Neural cell (in vitro differentiated cells): ENCODE data around the gene GRIK3. TPM values are rescaled to one million over a fixed set of nuclear protein-coding genes. Genes with fewer than 3 reads are reported as not detected.

Source experiments
- H2AFZ ChIP-seq: fragments of 200-600, 300-800 bp; sonication (generic), shearing (Covaris generic); 2 replicates; pipeline ENCODE4 v1.6.0; 2014; ENCODE audit warnings: low read depth, mild to moderate bottlenecking, antibody characterized with exemption, low read length, moderate library complexity
- H3F3A ChIP-seq: fragments of 200-600 bp; shearing (Covaris generic); 2 replicates; pipeline ENCODE4 v1.6.1; 2016; ENCODE audit warnings: mild to moderate bottlenecking, moderate library complexity, mixed read lengths, antibody characterized with exemption, low read length; ENCODE audit not compliant: insufficient read depth, poor library complexity, severe bottlenecking
- H3K27ac ChIP-seq: fragments of 200-600, 300-800 bp; sonication (generic), shearing (Covaris generic); 2 replicates; pipeline ENCODE4 v1.5.1; 2014; ENCODE audit warnings: mild to moderate bottlenecking, low read length, moderate library complexity
- H3K27me3 ChIP-seq: fragments of 300-800, 200-600 bp; sonication (generic), shearing (Covaris generic); 2 replicates; pipeline ENCODE4 v1.6.0; 2014; ENCODE audit warnings: mild to moderate bottlenecking, low read depth, low read length, moderate library complexity; ENCODE audit not compliant: insufficient read depth
- H3K36me3 ChIP-seq: fragments of 300-800, 200-600 bp; sonication (generic), shearing (Covaris generic); 2 replicates; pipeline ENCODE4 v1.5.1; 2014; ENCODE audit warnings: mild to moderate bottlenecking, antibody characterized with exemption, low read length, moderate library complexity; ENCODE audit not compliant: insufficient read depth
- H3K4me2 ChIP-seq: fragments of 300-800, 200-600 bp; sonication (generic), shearing (Covaris generic); 2 replicates; pipeline ENCODE4 v1.6.0; 2014; ENCODE audit warnings: mild to moderate bottlenecking, low read length
- H3K4me3 ChIP-seq: fragments of 300-800, 200-600 bp; sonication (generic), shearing (Covaris generic); 2 replicates; pipeline ENCODE4 v1.5.1; 2014; ENCODE audit warnings: mild to moderate bottlenecking, low read length, moderate library complexity
- H3K79me2 ChIP-seq: fragments of 200-600 bp; shearing (Covaris generic); replicated peaks from 2 replicates; pipeline ENCODE4 v1.6.0; 2014; ENCODE audit warnings: mild to moderate bottlenecking, low read length, moderate library complexity; ENCODE audit not compliant: insufficient read depth
- H3K9ac ChIP-seq: fragments of 300-800, 200-600 bp; sonication (generic), shearing (Covaris generic); 2 replicates; pipeline ENCODE4 v1.6.1; 2016; ENCODE audit warnings: mild to moderate bottlenecking, low read length, mixed read lengths
- H3K9me2 ChIP-seq: fragments of 200-600 bp; shearing (Covaris generic); 2 replicates; pipeline ENCODE4 v1.6.1; 2016; ENCODE audit warnings: mild to moderate bottlenecking, low read length, mixed read lengths; ENCODE audit not compliant: insufficient read depth
- H3K9me3 ChIP-seq: fragments of 200-600, 300-800 bp; sonication (generic), shearing (Covaris generic); 2 replicates; pipeline ENCODE4 v1.6.1; 2016; ENCODE audit warnings: mild to moderate bottlenecking, mixed run types, low read length, moderate library complexity, mixed read lengths
- H4K20me1 ChIP-seq: fragments of 200-600 bp; shearing (Covaris generic); 2 replicates; pipeline ENCODE4 v1.6.1; 2016; ENCODE audit warnings: mild to moderate bottlenecking, mixed run types; ENCODE audit not compliant: insufficient read depth
- CTCF ChIP-seq: fragments of 450-650 bp; IDR thresholded peaks from 2 replicates; pipeline ENCODE4 v1.5.1; 2014; ENCODE audit warnings: antibody characterized with exemption, mild to moderate bottlenecking, moderate library complexity; ENCODE audit not compliant: poor library complexity, severe bottlenecking
- EP300 ChIP-seq: fragments of 450-650 bp; conservative IDR thresholded peaks from 2 replicates; pipeline ENCODE4 v1.6.1; 2014; ENCODE audit warnings: antibody characterized with exemption, mild to moderate bottlenecking, moderate library complexity; ENCODE audit not compliant: poor library complexity, severe bottlenecking
- EZH2 ChIP-seq: fragments of 200-600, 300-800 bp; shearing (Covaris generic), sonication (generic); IDR thresholded peaks from 2 replicates; pipeline ENCODE4 v1.6.1; 2014; ENCODE audit warnings: antibody characterized with exemption, low read length, borderline replicate concordance, mild to moderate bottlenecking; ENCODE audit not compliant: insufficient read depth, poor library complexity, severe bottlenecking
- MXI1 ChIP-seq: fragments of 450-650 bp; conservative IDR thresholded peaks from 2 replicates; pipeline ENCODE4 v1.6.1; 2014; ENCODE audit warnings: antibody characterized with exemption, mild to moderate bottlenecking; ENCODE audit not compliant: poor library complexity, severe bottlenecking
- POLR2AphosphoS5 ChIP-seq: IDR thresholded peaks from 2 replicates; pipeline ENCODE4 v1.6.1; 2012
- RAD21 ChIP-seq: fragments of 450-650 bp; conservative IDR thresholded peaks from 2 replicates; pipeline ENCODE4 v1.6.1; 2014; ENCODE audit warnings: antibody characterized with exemption, mild to moderate bottlenecking, moderate library complexity
- REST ChIP-seq: IDR thresholded peaks from 2 replicates; pipeline ENCODE4 v1.6.1; 2012; ENCODE audit warnings: borderline replicate concordance
- SMC3 ChIP-seq: fragments of 450-650 bp; conservative IDR thresholded peaks from 2 replicates; pipeline ENCODE4 v1.6.1; 2014; ENCODE audit warnings: antibody characterized with exemption, mild to moderate bottlenecking, moderate library complexity; ENCODE audit not compliant: poor library complexity
- TAF1 ChIP-seq: IDR thresholded peaks from 2 replicates; pipeline ENCODE4 v1.6.1; 2012; ENCODE audit warnings: low read depth
- polyA plus RNA-seq: library from polyadenylated mRNA; depleted of rRNA; stranded (reverse); fragments of >200 nt; gene quantifications from 2 replicates; pipeline ENCODE4 v1.2.3, GENCODE V29; 2014

The GRIK3 gene
- polyA plus RNA-seq, 1 donor from 2014 or later: 5.0 TPM

GRCh38 chr1:36784147-36784859 is 250.0 kb downstream of the GRIK3 start:
- no peaks in the 10 kb centered on the region for H4K20me1 ChIP-seq
- H3K9me2 ChIP-seq: no peaks in the 10 kb centered on the region
- peak overlapping the region; percentile 44 for H3K27ac ChIP-seq
- TF ChIP-seq REST (peak; percentile 63), EZH2 (no peak), MXI1 (no peak), RAD21 (no peak), CTCF (no peak), EP300 (peak; percentile 52), TAF1 (no peak), POLR2AphosphoS5 (peak; percentile 68), SMC3 (peak; percentile 22)
- H3K27me3 ChIP-seq: no peaks in the 10 kb centered on the region
- H3K9me3 ChIP-seq: no peaks in the 10 kb centered on the region
- peaks cover 6% of the 10 kb centered on the region for H3F3A ChIP-seq
- no peak overlapping the region for H2AFZ ChIP-seq
- no peaks in the 10 kb centered on the region for H3K79me2 ChIP-seq
- H3K4me2 ChIP-seq: no peak overlapping the region
- H3K9ac ChIP-seq: peak overlapping the region; percentile 9
- H3K4me3 ChIP-seq: peak overlapping the region; percentile 19
- no peaks in the 10 kb centered on the region for H3K36me3 ChIP-seq

GRCh38 chr1:36783475-36783874 is 250.8 kb downstream of the GRIK3 start:
- Histone ChIP-seq H3K9me3 (no peaks in the 10 kb centered on the region), H3K36me3 (no peaks in the 10 kb centered on the region), H2AFZ (no peak overlapping the region), H3F3A (peaks cover 6% of the 10 kb centered on the region), H3K4me2 (no peak overlapping the region), H4K20me1 (no peaks in the 10 kb centered on the region), H3K79me2 (no peaks in the 10 kb centered on the region), H3K27ac (peak overlapping the region; percentile 44), H3K9me2 (no peaks in the 10 kb centered on the region), H3K27me3 (no peaks in the 10 kb centered on the region), H3K9ac (peak overlapping the region; percentile 9), H3K4me3 (peak overlapping the region; percentile 19)
- no peak for TF ChIP-seq POLR2AphosphoS5
- no peak for TF ChIP-seq REST
- TF ChIP-seq SMC3: no peak
- no peak for TF ChIP-seq RAD21
- TF ChIP-seq MXI1: no peak
- TF ChIP-seq EZH2: no peak
- no peak for TF ChIP-seq EP300
- TF ChIP-seq TAF1: no peak
- TF ChIP-seq CTCF: no peak
